GM12878 (cell line): Measurements from ENCODE around the gene ELL. TPM values are rescaled to one million over a fixed set of nuclear protein-coding genes. Genes with fewer than 3 reads are reported as not detected.
A peak's percentile ranks its signal among the peaks of the same experiment; 100 is the strongest.

Experiments used
- ATAC-seq: fragments of 200-7000 bp; cut with Tn5 transposase; 3 replicates; pipeline ENCODE4 v1.9.1; 2020; ENCODE audit warnings: mild to moderate bottlenecking, moderate library complexity
- BruUV-seq: library from RNA; stranded (reverse); fragments of 400-500 nt; replicated peaks from 2 replicates; lab custom pipeline; 2021; lab: Mats Ljungman, UMichigan
- CTCF ChIA-PET: fragments of 300-600 bp; sonication (Branson Sonifier 250); formaldehyde crosslinking; extraction: SDS; loops from one replicate; lab custom pipeline; 2021; ENCODE audit warnings: inconsistent platforms; lab: Yijun Ruan, JAX
- POLR2A ChIA-PET: fragments of 350-600 bp; formaldehyde crosslinking; extraction: SDS; loops from one replicate; lab custom pipeline; 2021; ENCODE audit warnings: inconsistent platforms; lab: Charles Lee
- RAD21 ChIA-PET: fragments of 300-600 bp; sonication (Branson Sonifier 250); formaldehyde crosslinking; loops from one replicate; lab custom pipeline; 2023; ENCODE audit warnings: antibody characterized with exemption; ENCODE audit not compliant: unreplicated experiment; lab: Charles Lee
- SMC1A ChIA-PET: fragments of 300-600 bp; sonication (Branson Sonifier 250); formaldehyde crosslinking; loops from one replicate; lab custom pipeline; 2023; ENCODE audit not compliant: unreplicated experiment, uncharacterized antibody; lab: Charles Lee
- DNase-seq: peaks from one replicate; pipeline ENCODE4 v3.0.0-alpha.2; 2011; ENCODE audit warnings: low read depth, low spot score
- FAIRE-seq: peaks from 3 replicates; lab custom pipeline; 2011; peaks lifted over from hg19 to GRCh38; lab: Jason Lieb, UNC
- H2AFZ ChIP-seq: 2 replicates; pipeline ENCODE4 v1.6.0; 2011; ENCODE audit warnings: low read depth, low read length, control low read depth; ENCODE audit not compliant: control insufficient read depth
- H3K27ac ChIP-seq: 2 replicates; pipeline ENCODE4 v1.5.1; 2011; ENCODE audit warnings: control low read depth; ENCODE audit not compliant: control insufficient read depth, insufficient read depth
- H3K27me3 ChIP-seq, 2 experiments: replicated peaks in 1 of 2; 2 replicates each; pipeline versions ENCODE4 v1.6.0 to v1.6.1; 2011; ENCODE audit warnings: low read length in 1 of 2; ENCODE audit not compliant: control insufficient read depth in 2 of 2, insufficient read depth in 2 of 2
- H3K36me3 ChIP-seq, 2 experiments: 2 replicates each; pipeline ENCODE4 v1.5.1; 2011; ENCODE audit warnings: low read length in 1 of 2; ENCODE audit not compliant: control insufficient read depth in 2 of 2, insufficient read depth in 2 of 2
- H3K4me1 ChIP-seq: 2 replicates; pipeline ENCODE4 v1.6.1; 2011; ENCODE audit warnings: mild to moderate bottlenecking, low read length, moderate library complexity, mixed read lengths; ENCODE audit not compliant: control insufficient read depth, insufficient read depth
- H3K4me2 ChIP-seq: 2 replicates; pipeline ENCODE4 v1.6.0; 2011; ENCODE audit warnings: control low read depth; ENCODE audit not compliant: control insufficient read depth, insufficient read depth
- H3K4me3 ChIP-seq: fragments of 200-600 bp; sonication (generic); 2 replicates; pipeline ENCODE4 v1.5.1; 2016
- H3K79me2 ChIP-seq: 2 replicates; pipeline ENCODE4 v1.6.0; 2011; ENCODE audit warnings: low read length; ENCODE audit not compliant: control insufficient read depth, insufficient read depth
- H3K9ac ChIP-seq: 2 replicates; pipeline ENCODE4 v1.8.0; 2011; ENCODE audit warnings: low read length, control low read depth, mixed read lengths; ENCODE audit not compliant: control insufficient read depth, insufficient read depth
- H3K9me3 ChIP-seq: replicated peaks from 3 replicates; pipeline ENCODE4 v1.5.1; 2011; ENCODE audit warnings: mild to moderate bottlenecking, low read length; ENCODE audit not compliant: control insufficient read depth, insufficient read depth
- H4K20me1 ChIP-seq: 2 replicates; pipeline ENCODE4 v1.6.0; 2011; ENCODE audit not compliant: control insufficient read depth, insufficient read depth
- GABPA ChIP-seq: IDR thresholded peaks from 2 replicates; pipeline ENCODE4 v1.6.1; 2014; ENCODE audit warnings: antibody characterized with exemption, low read depth, mild to moderate bottlenecking, inconsistent platforms
- GATAD2B ChIP-seq: fragments of 450-650 bp; conservative IDR thresholded peaks from 2 replicates; pipeline ENCODE4 v1.6.1; 2017; ENCODE audit warnings: low read depth, mild to moderate bottlenecking, moderate library complexity
- MTA2 ChIP-seq: fragments of 450-650 bp; IDR thresholded peaks from 2 replicates; pipeline ENCODE4 v1.6.1; 2016; ENCODE audit warnings: low read depth, mild to moderate bottlenecking, moderate library complexity
- NR2F1 ChIP-seq: fragments of 450-650 bp; conservative IDR thresholded peaks from 2 replicates; pipeline ENCODE4 v1.6.1; 2017; ENCODE audit warnings: mild to moderate bottlenecking
- POLR2A ChIP-seq: IDR thresholded peaks from 2 replicates; pipeline ENCODE4 v1.6.1; 2011; ENCODE audit warnings: low read depth, mild to moderate bottlenecking, low read length
- RUNX3 ChIP-seq: IDR thresholded peaks from 2 replicates; pipeline ENCODE4 v1.6.1; 2012; ENCODE audit warnings: low read length, inconsistent platforms
- SIN3A ChIP-seq: IDR thresholded peaks from 2 replicates; pipeline ENCODE4 v1.6.1; 2012; ENCODE audit warnings: low read depth, low read length, improper control_type of control experiment
- YY1 ChIP-seq: IDR thresholded peaks from 2 replicates; pipeline ENCODE4 v1.6.1; 2011; ENCODE audit warnings: low read depth, mild to moderate bottlenecking, low read length
- WGBS: methylation state at CpG from one replicate; pipeline ENCODE4 v1.1.6; 2016; ENCODE audit warnings: low lambda C conversion rate; ENCODE audit not compliant: insufficient replicate concordance, insufficient coverage; ENCODE audit errors: missing lambda C conversion rate; 5-methylcytosine and 5-hydroxymethylcytosine counted together
- in situ Hi-C: fragments of 300-500 bp; cut with MboI; formaldehyde crosslinking; loops from 9 replicates; pipeline ENCODE4 v1.14.3; 2018; ENCODE audit warnings: mixed read lengths
- intact Hi-C: fragments of 100-400 bp; cut with micrococcal nuclease; formaldehyde crosslinking; loops from one replicate; pipeline ENCODE4 v1.14.2; 2022; ENCODE audit not compliant: unreplicated experiment
- polyA plus RNA-seq, 11 experiments: library from polyadenylated mRNA; depleted of rRNA in 4 of 11; unstranded in 6 of 11; stranded (reverse) in 5 of 11; fragments of >200 nt; fragmentation: Nextera tagmentation in 4 of 11; fragmentation: Illumina TruSeq in 1 of 11; extraction: Ambion mirVana in 4 of 11; extraction: Trizol in 1 of 11; gene quantifications; 1 replicate in 1 of 11; 2 replicates in 10 of 11; pipeline versions ENCODE4 v1.2.1 to v1.2.3, GENCODE V29; 2011 to 2016; ENCODE audit warnings: inconsistent platforms in 2 of 11, missing spikeins in 2 of 11, low read depth in 1 of 11
- total RNA-seq, 4 experiments: library from RNA; depleted of rRNA in 3 of 4; stranded (reverse); fragments of >200 nt in 3 of 4; fragmentation: Illumina TruSeq in 1 of 4; extraction: Trizol in 1 of 4; gene quantifications; 2 replicates each; pipeline versions ENCODE4 v1.2.1 to v1.2.3, GENCODE V29; 2013 to 2021
- TF ChIP-seq, protein P1 (sequence below): IDR thresholded peaks from 2 replicates; pipeline ENCODE4 v1.6.1; 2012; ENCODE audit warnings: low read depth, low read length, improper control_type of control experiment

The ELL gene
- total and polyA plus RNA-seq, 10 of the 15 experiments (the other 5 are each of a cell fraction or from before 2014, with no cell fraction given): 0.91 to 25.0 (median 9.1) TPM

DNA sequence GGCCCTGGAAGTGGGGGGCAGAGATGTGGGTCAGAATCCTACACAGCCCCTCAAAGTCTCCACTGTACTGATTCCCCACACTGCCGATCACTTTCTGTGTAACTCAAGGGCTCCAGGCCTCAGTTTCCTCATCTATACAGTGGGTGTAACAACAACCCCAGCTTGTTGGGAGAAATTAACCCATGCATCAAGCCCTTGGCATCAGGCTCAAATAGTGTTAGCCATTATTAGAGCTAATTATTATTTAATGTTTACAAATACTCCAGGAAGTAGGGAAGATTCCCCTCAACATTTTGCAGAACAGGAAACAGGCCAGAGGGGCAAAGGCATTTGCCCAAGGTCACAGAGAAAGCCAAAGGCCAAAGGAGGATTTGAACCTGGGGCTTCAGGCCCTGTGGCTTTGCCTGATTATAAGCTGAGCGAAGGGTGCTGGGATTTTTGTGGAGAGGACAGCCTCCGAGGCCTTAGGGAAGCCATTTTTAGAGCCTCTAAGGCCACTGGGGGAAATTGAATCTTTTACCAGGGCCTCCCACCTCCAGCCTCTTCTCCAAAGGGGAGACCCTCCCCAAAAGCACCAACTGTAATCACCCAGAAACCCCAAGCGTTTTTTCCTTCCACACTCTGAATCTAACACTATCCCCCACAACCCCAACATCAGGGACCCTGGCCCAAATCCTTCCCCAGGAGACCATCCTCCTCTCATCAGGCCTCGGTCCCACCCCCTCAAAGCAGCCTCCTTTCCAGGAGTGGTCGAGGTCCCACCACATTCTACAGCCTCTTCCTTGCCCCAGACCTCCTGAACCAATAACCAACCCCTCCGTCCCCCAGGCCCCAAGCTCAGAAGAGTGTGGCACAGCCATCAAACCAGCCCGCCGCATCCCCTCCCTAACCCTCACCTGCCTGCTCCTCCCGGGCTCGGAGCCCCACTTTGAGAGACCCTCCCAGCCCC is 20.4 kb upstream of the ELL start:
- H3K27me3 ChIP-seq: no peaks in the 10 kb centered on the region
- FAIRE-seq: peak; percentile 78
- TF ChIP-seq GATAD2B: 0 out of 2 replicates have a peak, but pooled peaks have one; percentile 25
- peak; percentile 52 for TF ChIP-seq RUNX3
- TF ChIP-seq, protein P1, sequence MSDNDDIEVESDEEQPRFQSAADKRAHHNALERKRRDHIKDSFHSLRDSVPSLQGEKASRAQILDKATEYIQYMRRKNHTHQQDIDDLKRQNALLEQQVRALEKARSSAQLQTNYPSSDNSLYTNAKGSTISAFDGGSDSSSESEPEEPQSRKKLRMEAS: 0 out of 2 replicates have a peak, but pooled peaks have one; percentile 5
- TF ChIP-seq POLR2A: peak; percentile 6; the same call in 1 of the 2 replicates
- no peak for TF ChIP-seq MTA2
- TF ChIP-seq NR2F1: 0 out of 2 replicates have a peak, but pooled peaks have one; percentile 20
- TF ChIP-seq GABPA: no peak
- TF ChIP-seq YY1: peak; percentile 89
- TF ChIP-seq SIN3A: no peak
- no peaks in the 10 kb centered on the region for H3K9me3 ChIP-seq
- in situ Hi-C loops (no loop called here), intact Hi-C loops (loop anchor here (5.0 kb wide), 1 partner anchor 45 kb away; the partner anchor contains the start of gene REX1BD)
- SMC1A ChIA-PET: interaction anchor here (0.8 to 1.1 kb wide), 4 partner anchors 12 to 23 kb away, joined by 4 to 6 read pairs (median 5); partner anchors contain the start of gene KXD1
- peak overlapping the region; percentile 62 for H3K27ac ChIP-seq
- no peaks in the 10 kb centered on the region for H4K20me1 ChIP-seq
- H2AFZ ChIP-seq: 0 out of 2 replicates have a peak overlapping the region, but pooled peaks have one; percentile 4
- H3K9ac ChIP-seq: peak overlapping the region; percentile 84
- CTCF ChIA-PET: interaction anchor here (0.8 to 1.4 kb wide), 3 partner anchors 15 to 29 kb away, joined by 3 to 6 read pairs (median 3); partner anchors contain the start of genes KXD1 and UBA52
- POLR2A ChIA-PET: interaction anchor here (0.6 to 1.8 kb wide), 8 partner anchors 14 to 43 kb away, joined by 3 to 6 read pairs (median 6); partner anchors contain the start of genes ELL, KXD1 and UBA52
- peak overlapping the region; percentile 82; the same call in 1 of the 2 replicates for H3K4me3 ChIP-seq
- peaks cover 10% of the 10 kb centered on the region for H3K4me1 ChIP-seq
- WGBS: 10% methylated on average over 11 of the region's 11 CpGs
- H3K36me3 ChIP-seq: peaks cover 5 to 21% of the 10 kb centered on the region in 2 experiments; a peak in 3 of 4 replicates
- RAD21 ChIA-PET: interaction anchor here (1.2 kb wide), 2 partner anchors 15 to 22 kb away, joined by 3 to 4 read pairs; partner anchors contain the start of gene KXD1
- peak overlapping the region; percentile 98 for H3K4me2 ChIP-seq
- no TSS peak for BruUV-seq
- no peak for DNase-seq
- no peak for ATAC-seq
- peaks cover 14% of the 10 kb centered on the region for H3K79me2 ChIP-seq
